ENCODE results near the gene ZFYVE28. TPM values are rescaled to one million over a fixed set of nuclear protein-coding genes. Genes with fewer than 3 reads are reported as not detected.
A peak's percentile ranks its signal among the peaks of the same experiment; 100 is the strongest.

ZFYVE28 gene
- total and polyA plus RNA-seq, 2 donors (not counting 1 experiment from before 2014, with no cell fraction given): 5.8 to 12.1 TPM

- peak within 1 kb of the TSS; percentile 89 for H3K4me3 Mint-ChIP-seq
- 2% methylated on average over 94 of the region's 94 CpGs for WGBS (ENCODE audit: insufficient coverage)
- ChIA-PET CTCF (interaction anchor here (0.8 to 1.7 kb wide), 15 partner anchors 30 to 544 kb away, joined by 3 to 7 read pairs (median 3); partner anchors contain the start of genes GRK4, MXD4 and NOP14), POLR2A (interaction anchor here (0.6 to 1.2 kb wide), 6 partner anchors 117 to 702 kb away, joined by 3 to 12 read pairs (median 5); partner anchors contain the start of genes FAM193A, HAUS3 and POLN)
- Histone ChIP-seq H3K4me3 (ENCODE audit: control extremely low read depth in 1 of 5, extremely low read depth in 1 of 5, insufficient read depth in 1 of 5, low read depth in 2 of 5, low read length in 4 of 5) (peak within 1 kb of the TSS; percentile 2 to 72 (median 51)), H3K27me3 (replicated peaks in 1 of 4; ENCODE audit: control extremely low read depth in 1 of 4, control insufficient read depth in 3 of 4, insufficient read depth in 4 of 4, low read length in 3 of 4) (peaks cover 0 to 64% (median 33%) of the 10 kb centered on the region in 4 experiments), H3K79me2 (ENCODE audit: control insufficient read depth, insufficient read depth, low read length) (no peaks in the 10 kb centered on the region), H4K20me1 (ENCODE audit: control insufficient read depth, insufficient read depth, low read length, poor library complexity, severe bottlenecking) (no peaks in the 10 kb centered on the region), H3K4me2 (replicated peaks; ENCODE audit: low read depth, low read length, poor library complexity, severe bottlenecking) (peak within 1 kb of the TSS; percentile 93), H3K9me3 (ENCODE audit: control extremely low read depth in 1 of 3, control insufficient read depth in 2 of 3, insufficient read depth in 1 of 3, low read length in 2 of 3) (peaks cover 0 to 17% (median 0%) of the 10 kb centered on the region in 3 donors), H2AFZ (ENCODE audit: insufficient read depth, low read depth, low read length, poor library complexity, severe bottlenecking) (peak within 1 kb of the TSS; percentile 68), H3K36me3 (replicated peaks in 1 of 2; ENCODE audit: control extremely low read depth in 1 of 2, control insufficient read depth in 1 of 2, extremely low read depth in 1 of 2, insufficient read depth in 2 of 2, low read length in 1 of 2) (no peaks in the 10 kb centered on the region), H3K4me1 (ENCODE audit: control insufficient read depth in 2 of 2, insufficient read depth in 2 of 2, low read length in 2 of 2) (peaks cover 34 to 38% of the 10 kb centered on the region in 2 donors), H3K27ac (ENCODE audit: low read length in 2 of 2) (peak within 1 kb of the TSS; percentile 29 to 76), H3K9ac (ENCODE audit: low read length) (peak within 1 kb of the TSS; percentile 68)
- H3K9me3 Mint-ChIP-seq (ENCODE audit: insufficient read depth): no peaks in the 10 kb centered on the region
- TF ChIP-seq EZH2 (IDR thresholded peaks at IDR 0.05; ENCODE audit: borderline replicate concordance, insufficient read depth, low read depth, low read length, poor library complexity, severe bottlenecking): no peak
- TF ChIP-seq CTCF (IDR thresholded peaks at IDR 0.05): peak; percentile 41
- peaks cover 40% of the 10 kb centered on the region for H3K27me3 Mint-ChIP-seq
- intact Hi-C loops (cut with micrococcal nuclease): loop anchor here (1.0 to 5.0 kb wide), 8 partner anchors 22 to 562 kb away; partner anchors contain the start of genes GRK4, HAUS3, LETM1 and NOP14
- H3K27ac Mint-ChIP-seq: peak within 1 kb of the TSS; percentile 89
- DNase-seq (peak; percentile 99), ATAC-seq (ENCODE audit: low read depth) (peak; percentile 92)
- H3K4me1 Mint-ChIP-seq: peaks cover 44% of the 10 kb centered on the region
These were observed 466 bp upstream of the ZFYVE28 start, which contains the start of gene CFAP99 for GRCh38 chr4:2418650-2419571. Gene CFAP99 (plus strand): TSS chr4:2418955.

Measured in B cell (primary cell).